GM18868 (cell line): ENCODE data around the gene SLC35F1.
A peak's percentile ranks its signal among the peaks of the same experiment; 100 is the strongest.
"Not testable (repeated sequence)": the region's sequence is repeated elsewhere in the genome, so short reads cannot be mapped to it uniquely, and the experiment has no call there.

Experiments used
- ATAC-seq: cut with Tn5 transposase; IDR thresholded peaks from one replicate; pipeline ENCODE4 v1.9.1; 2021; ENCODE audit warnings: mild to moderate bottlenecking, moderate library complexity; ENCODE audit not compliant: unreplicated experiment

The SLC35F1 gene

GRCh38 chr6:117906958-117907600, at the start of gene SLC35F1:
Gene SLC35F1, plus strand, starts transcription at chr6:117907264.
- peak; percentile 57 for ATAC-seq

GRCh38 chr6:117858601-117859000, 48.5 kb upstream of the SLC35F1 start:
- not testable (repeated sequence) for ATAC-seq

- no peak for ATAC-seq
These were observed 45.5 kb upstream of the SLC35F1 start for GRCh38 chr6:117861545-117861944.

GRCh38 chr6:117866561-117866960, 40.5 kb upstream of the SLC35F1 start:
- no peak for ATAC-seq

- peak; percentile 79 for ATAC-seq
These were observed 36.4 kb upstream of the SLC35F1 start for GRCh38 chr6:117870486-117871242.

- no peak for ATAC-seq
These were observed 26.2 kb upstream of the SLC35F1 start for GRCh38 chr6:117880824-117881223.

GRCh38 chr6:117890172-117890571, 16.9 kb upstream of the SLC35F1 start:
- ATAC-seq, result no peak

GRCh38 chr6:117906507-117906957, 532 bp upstream of the SLC35F1 start:
- peak; percentile 69 for ATAC-seq

- no peak for ATAC-seq
These were observed 659 bp downstream of the SLC35F1 start for GRCh38 chr6:117907601-117908245.

- ATAC-seq, result no peak
These were observed 1.4 kb downstream of the SLC35F1 start for GRCh38 chr6:117908246-117909068.

- ATAC-seq, result no peak
These were observed 2.6 kb downstream of the SLC35F1 start for GRCh38 chr6:117909638-117910037.

- no peak for ATAC-seq
These were observed 3.5 kb downstream of the SLC35F1 start for GRCh38 chr6:117910549-117910948.

- no peak for ATAC-seq
These were observed 4.1 kb downstream of the SLC35F1 start for GRCh38 chr6:117911150-117911549.

GRCh38 chr6:117911660-117912059, 4.6 kb downstream of the SLC35F1 start:
- ATAC-seq, result no peak

- ATAC-seq, result no peak
These were observed 8.8 kb downstream of the SLC35F1 start for GRCh38 chr6:117915846-117916245.

GRCh38 chr6:117916483-117916882, 9.4 kb downstream of the SLC35F1 start:
- no peak for ATAC-seq

- no peak for ATAC-seq
These were observed 10.1 kb downstream of the SLC35F1 start for GRCh38 chr6:117917176-117917575.

GRCh38 chr6:117918454-117918853, 11.4 kb downstream of the SLC35F1 start:
- no peak for ATAC-seq

- ATAC-seq, result no peak
These were observed 12.2 kb downstream of the SLC35F1 start for GRCh38 chr6:117919275-117919674.

GRCh38 chr6:117919775-117920729, 13.0 kb downstream of the SLC35F1 start:
- no peak for ATAC-seq
